T follicular helper cell (primary cell): ENCODE data around the gene PTPN9.
A peak's percentile ranks its signal among the peaks of the same experiment; 100 is the strongest.
"Not testable (repeated sequence)": the region's sequence is repeated elsewhere in the genome, so short reads cannot be mapped to it uniquely, and the experiment has no call there.

Experiments
- DNase-seq: peaks from one replicate; pipeline ENCODE4 v3.0.0-alpha.2; 2020; ENCODE audit warnings: low read depth

The PTPN9 gene

GRCh38 chr15:75452865-75453702, 126.0 kb downstream of the PTPN9 start:
- DNase-seq, result peak; percentile 25

- DNase-seq, result peak; percentile 71
These were observed 126.7 kb downstream of the PTPN9 start for GRCh38 chr15:75452364-75452864.

GRCh38 chr15:75451674-75452363, 127.3 kb downstream of the PTPN9 start, which contains the start of gene SIN3A:
TSS of gene SIN3A (minus strand) at chr15:75451690. CDS start at chr15:75430375, 21,315 bp downstream.
- DNase-seq, result peak; percentile 99

GRCh38 chr15:75451202-75451673, 127.9 kb downstream of the PTPN9 start:
- no peak for DNase-seq

GRCh38 chr15:75450307-75451201, 128.6 kb downstream of the PTPN9 start:
- peak; percentile 96 for DNase-seq

GRCh38 chr15:75449585-75450306, 129.4 kb downstream of the PTPN9 start:
- DNase-seq, result no peak

GRCh38 chr15:75448171-75448570, 130.9 kb downstream of the PTPN9 start:
- DNase-seq, result not testable (repeated sequence)

- no peak for DNase-seq
These were observed 133.0 kb downstream of the PTPN9 start for GRCh38 chr15:75446151-75446550.

GRCh38 chr15:75445324-75445723, 133.8 kb downstream of the PTPN9 start:
- DNase-seq, result not testable (repeated sequence)

GRCh38 chr15:75443972-75444453, 135.1 kb downstream of the PTPN9 start:
- DNase-seq, result not testable (repeated sequence)

- no peak for DNase-seq
These were observed 141.4 kb downstream of the PTPN9 start for GRCh38 chr15:75437721-75438120.

GRCh38 chr15:75436881-75437280, 142.2 kb downstream of the PTPN9 start:
- no peak for DNase-seq

- no peak for DNase-seq
These were observed 147.4 kb downstream of the PTPN9 start for GRCh38 chr15:75431682-75432081.

- DNase-seq, result no peak
These were observed 147.8 kb downstream of the PTPN9 start for GRCh38 chr15:75431270-75431669.

GRCh38 chr15:75430259-75430658, 148.9 kb downstream of the PTPN9 start:
- DNase-seq, result no peak

- no peak for DNase-seq
These were observed 151.0 kb downstream of the PTPN9 start for GRCh38 chr15:75428152-75428551.

GRCh38 chr15:75425966-75426500, 153.1 kb downstream of the PTPN9 start:
- no peak for DNase-seq

GRCh38 chr15:75422554-75422953, 156.6 kb downstream of the PTPN9 start:
- no peak for DNase-seq

- no peak for DNase-seq
These were observed 158.4 kb downstream of the PTPN9 start for GRCh38 chr15:75420698-75421097.

- no peak for DNase-seq
These were observed 162.5 kb downstream of the PTPN9 start for GRCh38 chr15:75416584-75416983.
